ENCODE results near the gene PANX3. TPM values are rescaled to one million over a fixed set of nuclear protein-coding genes. Genes with fewer than 3 reads are reported as not detected.
"Not testable (repeated sequence)": the region's sequence is repeated elsewhere in the genome, so short reads cannot be mapped to it uniquely, and the experiment has no call there.

The PANX3 gene
- total RNA-seq, 2 experiments from 2014 or later: not detected

DNA sequence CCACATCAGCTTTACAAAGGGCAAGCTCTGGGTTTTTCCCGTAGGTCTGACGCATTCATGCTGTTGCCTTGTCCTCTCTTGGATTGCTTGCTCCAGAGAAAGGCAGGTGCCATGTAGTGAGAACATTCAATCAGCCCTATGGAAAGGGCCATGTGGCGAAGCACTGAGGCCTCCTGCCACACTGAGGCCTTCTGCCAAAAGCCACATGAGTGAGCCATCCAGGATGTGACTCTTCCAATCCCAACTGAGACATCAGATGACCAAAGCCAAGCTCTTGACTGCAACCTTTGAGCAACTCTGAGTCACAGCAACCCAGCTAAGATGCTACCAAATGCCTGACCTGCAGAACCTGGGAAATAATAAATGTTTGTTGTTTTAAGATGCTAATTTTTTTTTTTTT, 9.0 kb upstream of the PANX3 start:
- no peak for ATAC-seq (ENCODE audit: poor library complexity)
- no peaks in the 10 kb centered on the region for H3K4me1 ChIP-seq (ENCODE audit: insufficient read depth, low read length)
- peaks cover 4 to 5% of the 10 kb centered on the region in 2 experiments for H3K27me3 ChIP-seq (ENCODE audit: control insufficient read depth in 1 of 2, insufficient read depth in 2 of 2, low read length in 2 of 2)
- TF ChIP-seq, protein P1, sequence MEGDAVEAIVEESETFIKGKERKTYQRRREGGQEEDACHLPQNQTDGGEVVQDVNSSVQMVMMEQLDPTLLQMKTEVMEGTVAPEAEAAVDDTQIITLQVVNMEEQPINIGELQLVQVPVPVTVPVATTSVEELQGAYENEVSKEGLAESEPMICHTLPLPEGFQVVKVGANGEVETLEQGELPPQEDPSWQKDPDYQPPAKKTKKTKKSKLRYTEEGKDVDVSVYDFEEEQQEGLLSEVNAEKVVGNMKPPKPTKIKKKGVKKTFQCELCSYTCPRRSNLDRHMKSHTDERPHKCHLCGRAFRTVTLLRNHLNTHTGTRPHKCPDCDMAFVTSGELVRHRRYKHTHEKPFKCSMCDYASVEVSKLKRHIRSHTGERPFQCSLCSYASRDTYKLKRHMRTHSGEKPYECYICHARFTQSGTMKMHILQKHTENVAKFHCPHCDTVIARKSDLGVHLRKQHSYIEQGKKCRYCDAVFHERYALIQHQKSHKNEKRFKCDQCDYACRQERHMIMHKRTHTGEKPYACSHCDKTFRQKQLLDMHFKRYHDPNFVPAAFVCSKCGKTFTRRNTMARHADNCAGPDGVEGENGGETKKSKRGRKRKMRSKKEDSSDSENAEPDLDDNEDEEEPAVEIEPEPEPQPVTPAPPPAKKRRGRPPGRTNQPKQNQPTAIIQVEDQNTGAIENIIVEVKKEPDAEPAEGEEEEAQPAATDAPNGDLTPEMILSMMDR (IDR thresholded peaks at IDR 0.05): no peak
- no peak overlapping the region for H3K27ac Mint-ChIP-seq
- H3K36me3 ChIP-seq (ENCODE audit: insufficient read depth, low read length): no peaks in the 10 kb centered on the region
- no peak overlapping the region for H3K4me3 ChIP-seq (ENCODE audit: low read length)
- H3K27me3 Mint-ChIP-seq: peaks cover 34% of the 10 kb centered on the region
- H3K27ac ChIP-seq (ENCODE audit: low read depth in 1 of 2, low read length in 2 of 2): no peak overlapping the region
- H3K9me3 ChIP-seq (ENCODE audit: control insufficient read depth in 1 of 2, insufficient read depth in 1 of 2, low read length in 2 of 2): no peaks in the 10 kb centered on the region
- H3K9me3 Mint-ChIP-seq: no peaks in the 10 kb centered on the region
- ChIA-PET POLR2A (no interaction called here), CTCF (no interaction called here)
- DNase-seq: no peak
- H3K4me3 Mint-ChIP-seq: no peak overlapping the region
- no peaks in the 10 kb centered on the region for H3K4me1 Mint-ChIP-seq (ENCODE audit: low read depth)
- no peaks in the 10 kb centered on the region for H3K36me3 Mint-ChIP-seq (ENCODE audit: low read depth)
- intact Hi-C loops (cut with DNase I, micrococcal nuclease): no loop called here

DNA sequence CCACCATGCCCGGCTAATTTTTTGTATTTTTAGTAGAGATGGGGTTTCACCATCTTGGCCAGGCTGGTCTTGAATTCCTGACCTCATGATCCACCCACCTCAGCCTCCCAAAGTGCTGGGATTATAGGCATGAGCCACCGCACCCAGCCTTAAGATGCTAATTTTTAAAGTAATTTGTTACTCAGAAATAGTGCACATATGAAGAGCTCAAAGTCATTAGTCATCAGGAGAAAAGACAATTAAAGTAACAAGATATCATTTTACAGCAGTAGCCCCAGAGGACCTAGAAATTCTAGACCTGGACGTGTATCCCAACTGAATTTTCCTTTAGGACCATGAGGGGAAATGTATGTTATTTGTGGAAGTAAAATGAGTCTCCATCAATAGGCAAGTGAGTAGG, 8.5 kb upstream of the PANX3 start:
- DNase-seq; intact Hi-C loops (cut with DNase I, micrococcal nuclease); H3K36me3 Mint-ChIP-seq (ENCODE audit: low read depth); H3K4me1 ChIP-seq (ENCODE audit: insufficient read depth, low read length); H3K36me3 ChIP-seq (ENCODE audit: insufficient read depth, low read length); CTCF ChIA-PET; H3K9me3 Mint-ChIP-seq; ATAC-seq (ENCODE audit: poor library complexity); H3K27ac ChIP-seq (ENCODE audit: low read depth in 1 of 2, low read length in 2 of 2); H3K9me3 ChIP-seq (ENCODE audit: control insufficient read depth in 1 of 2, insufficient read depth in 1 of 2, low read length in 2 of 2); POLR2A ChIA-PET; H3K27ac Mint-ChIP-seq; H3K4me1 Mint-ChIP-seq (ENCODE audit: low read depth); H3K4me3 Mint-ChIP-seq; H3K4me3 ChIP-seq (ENCODE audit: low read length); H3K27me3 ChIP-seq (ENCODE audit: control insufficient read depth in 1 of 2, insufficient read depth in 2 of 2, low read length in 2 of 2): not testable (repeated sequence)
- peaks cover 29% of the 10 kb centered on the region for H3K27me3 Mint-ChIP-seq

GRCh38 chr11:124605719-124606118, 5.5 kb upstream of the PANX3 start:
- Histone ChIP-seq H3K4me3 (ENCODE audit: low read length) (no peak overlapping the region), H3K27ac (ENCODE audit: low read depth in 1 of 2, low read length in 2 of 2) (no peak overlapping the region), H3K27me3 (ENCODE audit: control insufficient read depth in 1 of 2, insufficient read depth in 2 of 2, low read length in 2 of 2) (peaks cover 0 to 5% of the 10 kb centered on the region in 2 experiments), H3K9me3 (ENCODE audit: control insufficient read depth in 1 of 2, insufficient read depth in 1 of 2, low read length in 2 of 2) (no peaks in the 10 kb centered on the region), H3K36me3 (ENCODE audit: insufficient read depth, low read length) (no peaks in the 10 kb centered on the region), H3K4me1 (ENCODE audit: insufficient read depth, low read length) (no peaks in the 10 kb centered on the region)
- DNase-seq (peak in 3 of 14 experiments; percentile 5 to 42 (median 40)), ATAC-seq (ENCODE audit: poor library complexity) (no peak)
- Mint-ChIP-seq H3K9me3 (no peaks in the 10 kb centered on the region), H3K4me1 (ENCODE audit: low read depth) (no peaks in the 10 kb centered on the region), H3K27me3 (peaks cover 16% of the 10 kb centered on the region), H3K4me3 (no peak overlapping the region), H3K27ac (no peak overlapping the region), H3K36me3 (ENCODE audit: low read depth) (no peaks in the 10 kb centered on the region)
- intact Hi-C loops (cut with DNase I, micrococcal nuclease): no loop called here
- CTCF ChIA-PET: interaction anchor here (0.9 kb wide), 1 partner anchor 19 kb away, joined by 3 read pairs; no protein-coding TSS in a partner anchor
- POLR2A ChIA-PET: no interaction called here
- TF ChIP-seq, protein P1 (IDR thresholded peaks at IDR 0.05): no peak

DNA sequence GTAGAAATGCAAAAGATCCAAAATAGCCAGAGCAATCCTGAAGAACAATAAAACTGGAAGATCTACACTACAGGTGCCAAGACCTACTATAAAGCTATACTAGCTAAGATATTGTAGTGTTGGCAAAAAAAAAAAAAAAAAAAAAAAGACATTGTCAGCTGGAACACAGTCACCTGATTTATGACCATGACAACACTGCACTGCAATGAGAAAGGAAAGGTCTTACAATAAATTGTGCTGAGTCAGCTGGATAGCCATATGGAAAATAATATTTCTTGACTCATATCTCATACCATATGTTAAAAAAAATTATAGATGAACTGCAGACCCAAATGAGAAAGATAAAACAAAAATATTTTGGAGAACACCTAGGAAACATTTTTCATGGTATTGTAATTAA, 3.1 kb upstream of the PANX3 start:
- Histone ChIP-seq H3K4me3 (ENCODE audit: low read length) (no peak overlapping the region), H3K9me3 (ENCODE audit: control insufficient read depth in 1 of 2, insufficient read depth in 1 of 2, low read length in 2 of 2) (no peaks in the 10 kb centered on the region), H3K36me3 (ENCODE audit: insufficient read depth, low read length) (no peaks in the 10 kb centered on the region), H3K27ac (ENCODE audit: low read depth in 1 of 2, low read length in 2 of 2) (no peak overlapping the region), H3K4me1 (ENCODE audit: insufficient read depth, low read length) (peaks cover 3% of the 10 kb centered on the region), H3K27me3 (ENCODE audit: control insufficient read depth in 1 of 2, insufficient read depth in 2 of 2, low read length in 2 of 2) (no peaks in the 10 kb centered on the region)
- DNase-seq (no peak), ATAC-seq (ENCODE audit: poor library complexity) (no peak)
- Mint-ChIP-seq H3K27ac (no peak overlapping the region), H3K4me3 (no peak overlapping the region), H3K27me3 (no peaks in the 10 kb centered on the region), H3K36me3 (ENCODE audit: low read depth) (no peaks in the 10 kb centered on the region), H3K9me3 (no peaks in the 10 kb centered on the region), H3K4me1 (ENCODE audit: low read depth) (peaks cover 11% of the 10 kb centered on the region)
- TF ChIP-seq, protein P1 (IDR thresholded peaks at IDR 0.05): no peak
- intact Hi-C loops (cut with DNase I, micrococcal nuclease): no loop called here
- ChIA-PET POLR2A (no interaction called here), CTCF (interaction anchor here (0.6 kb wide), 2 partner anchors 14 to 284 kb away, joined by 3 to 4 read pairs; no protein-coding TSS in a partner anchor)

Data from CD4-positive, alpha-beta T cell (primary cell).